RWPE1 (cell line): ENCODE results near the gene LRRC26.

ENCODE experiments used
- CTCF ChIA-PET: fragments of 350-600 bp; sonication (Branson Sonifier 250); formaldehyde crosslinking; extraction: SDS; loops from one replicate; lab custom pipeline; 2021; lab: Yijun Ruan, JAX
- POLR2A ChIA-PET: fragments of 400-600 bp; formaldehyde crosslinking; extraction: SDS; loops from one replicate; lab custom pipeline; 2020; ENCODE audit warnings: antibody characterized with exemption; ENCODE audit not compliant: low non-redundant PET; lab: Yijun Ruan, JAX
- DNase-seq: peaks from one replicate; pipeline ENCODE4 v3.0.0; 2012; ENCODE audit warnings: low spot score
- H3K27ac ChIP-seq: fragments of 450-650 bp; 2 replicates; pipeline ENCODE4 v1.5.1; 2017
- CTCF ChIP-seq: fragments of 450-650 bp; conservative IDR thresholded peaks from 2 replicates; pipeline ENCODE4 v1.5.1; 2017; ENCODE audit warnings: low read depth, mild to moderate bottlenecking

Gene LRRC26

GRCh38 chr9:137149942-137150616, 19.8 kb downstream of the LRRC26 start:
- ChIA-PET CTCF (interaction anchor here (0.7 to 1.0 kb wide), 2 partner anchors 121 to 439 kb away, joined by 3 read pairs; partner anchors contain the start of gene ABCA2), POLR2A (interaction anchor here (0.7 to 1.5 kb wide), 2 partner anchors 21 to 63 kb away, joined by 3 to 4 read pairs; no protein-coding TSS in a partner anchor)
- peak overlapping the region; percentile 75 for H3K27ac ChIP-seq
- peak; percentile 92 for DNase-seq
- TF ChIP-seq CTCF: no peak

- no peak for TF ChIP-seq CTCF
- CTCF ChIA-PET: no interaction called here
- no peak for DNase-seq
- H3K27ac ChIP-seq: peak overlapping the region; percentile 75
- POLR2A ChIA-PET: no interaction called here
These were observed 20.5 kb downstream of the LRRC26 start for GRCh38 chr9:137149363-137149762.

- H3K27ac ChIP-seq: peak overlapping the region; percentile 75; the same call in 1 of the 2 replicates
- DNase-seq: no peak
- POLR2A ChIA-PET: no interaction called here
- no peak for TF ChIP-seq CTCF
- CTCF ChIA-PET: no interaction called here
These were observed 21.2 kb downstream of the LRRC26 start for GRCh38 chr9:137148661-137149060.

- H3K27ac ChIP-seq: no peak overlapping the region
- ChIA-PET POLR2A (no interaction called here), CTCF (no interaction called here)
- no peak for TF ChIP-seq CTCF
- DNase-seq: no peak
These were observed 21.6 kb downstream of the LRRC26 start for GRCh38 chr9:137148242-137148641.

GRCh38 chr9:137147793-137148160, 22.1 kb downstream of the LRRC26 start:
- no peak for DNase-seq
- no peak for TF ChIP-seq CTCF
- ChIA-PET POLR2A (no interaction called here), CTCF (no interaction called here)
- no peak overlapping the region for H3K27ac ChIP-seq

GRCh38 chr9:137147091-137147792, 22.6 kb downstream of the LRRC26 start:
- no peak for DNase-seq
- no peak overlapping the region for H3K27ac ChIP-seq
- CTCF ChIA-PET: no interaction called here
- TF ChIP-seq CTCF: no peak
- POLR2A ChIA-PET: no interaction called here
